ENCODE results near the gene LRRC27.

DNA sequence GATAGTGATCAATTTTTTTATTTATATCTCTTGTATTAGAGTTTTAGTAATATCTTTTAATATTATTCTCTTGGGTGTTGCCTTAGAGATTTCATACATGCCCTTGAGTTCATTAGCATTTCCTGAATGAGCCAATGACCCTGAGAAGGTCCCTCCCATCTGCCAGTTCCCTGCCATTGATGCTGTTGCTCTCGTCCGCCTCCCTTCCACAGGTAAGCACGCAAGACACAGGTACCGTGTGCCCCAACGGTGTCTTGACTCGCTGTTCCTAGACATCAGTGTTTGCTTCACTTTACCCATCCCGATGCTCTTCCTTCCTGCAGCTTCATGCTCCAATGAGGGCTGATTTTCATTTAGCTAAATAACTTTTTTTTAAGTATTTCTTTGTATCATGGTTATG is 45.3 kb downstream of the LRRC27 start:
- TF ChIP-seq, protein P1, sequence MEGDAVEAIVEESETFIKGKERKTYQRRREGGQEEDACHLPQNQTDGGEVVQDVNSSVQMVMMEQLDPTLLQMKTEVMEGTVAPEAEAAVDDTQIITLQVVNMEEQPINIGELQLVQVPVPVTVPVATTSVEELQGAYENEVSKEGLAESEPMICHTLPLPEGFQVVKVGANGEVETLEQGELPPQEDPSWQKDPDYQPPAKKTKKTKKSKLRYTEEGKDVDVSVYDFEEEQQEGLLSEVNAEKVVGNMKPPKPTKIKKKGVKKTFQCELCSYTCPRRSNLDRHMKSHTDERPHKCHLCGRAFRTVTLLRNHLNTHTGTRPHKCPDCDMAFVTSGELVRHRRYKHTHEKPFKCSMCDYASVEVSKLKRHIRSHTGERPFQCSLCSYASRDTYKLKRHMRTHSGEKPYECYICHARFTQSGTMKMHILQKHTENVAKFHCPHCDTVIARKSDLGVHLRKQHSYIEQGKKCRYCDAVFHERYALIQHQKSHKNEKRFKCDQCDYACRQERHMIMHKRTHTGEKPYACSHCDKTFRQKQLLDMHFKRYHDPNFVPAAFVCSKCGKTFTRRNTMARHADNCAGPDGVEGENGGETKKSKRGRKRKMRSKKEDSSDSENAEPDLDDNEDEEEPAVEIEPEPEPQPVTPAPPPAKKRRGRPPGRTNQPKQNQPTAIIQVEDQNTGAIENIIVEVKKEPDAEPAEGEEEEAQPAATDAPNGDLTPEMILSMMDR (conservative IDR thresholded peaks at IDR 0.05; ENCODE audit: low read depth, low read length) = no peak
- TF ChIP-seq RFX5 (IDR thresholded peaks at IDR 0.05; ENCODE audit: low read depth, low read length) (no peak), POLR2A (IDR thresholded peaks at IDR 0.05; ENCODE audit: low read depth, low read length) (no peak), RCOR1 (IDR thresholded peaks at IDR 0.05; ENCODE audit: insufficient replicate concordance, low read length) (no peak), MXI1 (IDR thresholded peaks at IDR 0.05; ENCODE audit: borderline replicate concordance, low read depth, low read length) (no peak), SMC3 (IDR thresholded peaks at IDR 0.05; ENCODE audit: low read depth, low read length) (no peak), FOS (IDR thresholded peaks at IDR 0.05; ENCODE audit: low read depth, low read length) (no peak), MAFK (IDR thresholded peaks at IDR 0.05; ENCODE audit: low read depth, low read length) (no peak), RAD21 (IDR thresholded peaks at IDR 0.05; ENCODE audit: low read length) (no peak)
- TF ChIP-seq, protein P2, sequence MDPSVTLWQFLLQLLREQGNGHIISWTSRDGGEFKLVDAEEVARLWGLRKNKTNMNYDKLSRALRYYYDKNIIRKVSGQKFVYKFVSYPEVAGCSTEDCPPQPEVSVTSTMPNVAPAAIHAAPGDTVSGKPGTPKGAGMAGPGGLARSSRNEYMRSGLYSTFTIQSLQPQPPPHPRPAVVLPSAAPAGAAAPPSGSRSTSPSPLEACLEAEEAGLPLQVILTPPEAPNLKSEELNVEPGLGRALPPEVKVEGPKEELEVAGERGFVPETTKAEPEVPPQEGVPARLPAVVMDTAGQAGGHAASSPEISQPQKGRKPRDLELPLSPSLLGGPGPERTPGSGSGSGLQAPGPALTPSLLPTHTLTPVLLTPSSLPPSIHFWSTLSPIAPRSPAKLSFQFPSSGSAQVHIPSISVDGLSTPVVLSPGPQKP (IDR thresholded peaks at IDR 0.05; ENCODE audit: borderline replicate concordance, low read depth, low read length) = no peak
